ENCODE data around the gene OCRL.
"Not testable (repeated sequence)": the region's sequence is repeated elsewhere in the genome, so short reads cannot be mapped to it uniquely, and the experiment has no call there.

The OCRL gene

DNA sequence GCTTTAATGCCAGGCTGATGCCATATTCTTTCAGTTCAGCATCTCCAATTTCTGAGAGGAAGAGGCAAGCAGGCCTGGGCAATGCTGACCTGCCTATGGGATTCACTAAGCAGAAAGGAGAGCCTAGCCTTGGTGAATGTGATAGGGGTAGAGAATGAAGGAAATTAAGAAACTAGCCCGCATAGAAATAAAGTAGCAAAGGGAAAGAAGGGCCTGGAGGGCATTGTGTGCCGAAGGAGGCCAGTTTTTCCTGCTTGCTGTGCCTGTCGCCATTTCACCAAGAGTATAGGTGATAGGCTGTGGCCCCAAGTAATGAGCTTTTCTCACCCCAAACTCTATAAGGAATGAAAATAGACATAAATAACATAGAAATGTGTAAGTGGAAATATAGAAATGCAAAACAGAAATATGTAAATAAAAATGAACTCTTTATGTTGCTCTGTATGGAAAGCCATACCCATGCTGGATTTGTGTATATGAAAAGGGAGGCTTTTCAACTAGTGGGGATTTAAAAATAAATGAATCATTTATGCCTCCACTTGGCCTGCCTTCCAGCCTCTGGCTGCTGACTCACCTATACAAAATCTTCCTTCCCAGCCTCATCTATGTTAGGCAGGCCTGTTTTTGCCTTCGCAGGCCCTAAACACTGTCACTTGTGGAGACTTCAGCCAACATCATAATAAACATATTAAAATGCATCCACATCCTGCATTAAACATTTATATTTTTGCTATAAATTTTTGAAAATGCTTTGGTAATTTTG lies 5.1 kb upstream of the OCRL start:
- DNase-seq (ENCODE audit: low read depth in 2 of 3, low spot score in 1 of 3) = no peak

DNA sequence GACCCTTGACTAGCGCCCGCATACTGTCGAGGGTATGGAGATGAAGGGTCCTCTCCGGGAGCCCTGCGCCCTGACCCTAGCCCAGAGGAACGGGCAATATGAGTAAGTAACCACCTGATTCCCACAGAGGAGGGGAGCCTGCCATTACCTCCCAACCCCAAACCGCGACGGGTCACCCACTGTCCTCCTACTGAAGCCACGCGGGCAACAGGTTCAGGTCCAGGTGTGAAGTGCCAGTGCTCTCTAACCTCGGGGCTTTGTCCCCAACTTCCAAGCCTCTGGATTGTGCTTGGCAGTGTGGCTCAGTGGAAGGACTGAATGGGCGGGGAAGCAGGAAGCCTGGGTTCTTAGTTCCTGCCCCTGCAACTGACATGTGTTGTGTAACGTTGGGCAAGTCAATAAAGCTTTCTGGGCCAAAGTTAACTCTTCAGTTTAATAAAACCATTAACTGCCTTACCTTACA lies 694 bp downstream of the OCRL start:
- DNase-seq (ENCODE audit: low read depth in 2 of 3, low spot score in 1 of 3) = no peak

DNA sequence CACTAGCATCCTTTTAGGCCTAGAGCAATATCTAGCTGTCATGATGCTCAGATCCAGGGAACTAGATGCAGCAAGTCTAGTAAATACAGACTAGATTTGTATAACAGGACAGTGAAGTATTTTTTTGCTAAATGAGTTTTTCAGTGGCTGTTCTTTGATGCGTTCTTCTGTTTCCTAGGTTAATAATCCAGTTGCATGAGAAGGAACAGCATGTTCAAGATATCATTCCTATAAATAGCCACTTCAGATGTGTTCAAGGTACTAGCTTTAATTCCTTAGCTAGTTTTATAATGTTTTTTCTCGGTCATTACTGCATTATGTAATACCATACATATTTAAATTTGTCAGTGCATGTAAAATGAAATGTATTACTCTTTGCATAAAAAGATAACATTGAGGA lies 4.7 kb downstream of the OCRL start:
- DNase-seq (ENCODE audit: low read depth in 2 of 3, low spot score in 1 of 3) = no peak

DNA sequence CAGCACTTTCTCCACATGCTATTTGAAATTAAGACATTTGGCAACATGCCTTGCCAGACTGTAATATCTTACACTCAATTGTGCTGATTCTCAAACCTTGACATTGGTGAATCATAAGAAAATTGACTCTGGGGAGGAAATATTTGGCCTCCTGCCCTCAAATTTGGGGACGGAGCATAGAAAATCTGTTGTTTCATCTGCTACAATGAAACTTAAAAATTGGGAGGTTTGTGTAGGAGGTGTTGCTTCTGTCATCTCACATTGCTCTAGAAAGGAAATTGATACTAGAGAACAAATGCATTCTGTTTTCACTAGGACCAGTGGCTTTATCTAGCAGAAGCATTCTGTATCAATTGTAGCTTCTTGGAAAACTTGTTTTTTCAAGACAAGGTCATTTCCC lies 5.3 kb downstream of the OCRL start:
- no peak for DNase-seq (ENCODE audit: low read depth in 2 of 3, low spot score in 1 of 3)

DNA sequence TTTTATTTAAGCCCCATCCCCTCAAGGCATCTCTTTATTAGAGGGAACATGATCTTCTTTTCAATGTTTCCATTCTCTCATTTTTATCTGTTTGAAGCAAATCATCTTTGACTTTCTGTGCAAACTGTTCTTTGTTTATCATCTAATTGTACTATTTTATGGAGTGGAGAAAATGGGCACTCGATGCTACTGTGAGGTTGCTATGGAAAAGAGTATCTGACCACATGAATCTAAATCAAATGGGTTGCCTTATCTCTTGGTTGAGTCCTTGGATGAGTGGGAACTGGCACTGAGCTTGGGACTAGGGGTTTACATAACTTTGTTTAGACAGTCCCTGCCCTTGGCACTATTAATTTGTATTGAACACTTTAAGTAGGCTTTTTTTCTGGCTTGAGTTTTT lies 9.1 kb downstream of the OCRL start:
- DNase-seq (ENCODE audit: low read depth in 2 of 3, low spot score in 1 of 3) = no peak

DNA sequence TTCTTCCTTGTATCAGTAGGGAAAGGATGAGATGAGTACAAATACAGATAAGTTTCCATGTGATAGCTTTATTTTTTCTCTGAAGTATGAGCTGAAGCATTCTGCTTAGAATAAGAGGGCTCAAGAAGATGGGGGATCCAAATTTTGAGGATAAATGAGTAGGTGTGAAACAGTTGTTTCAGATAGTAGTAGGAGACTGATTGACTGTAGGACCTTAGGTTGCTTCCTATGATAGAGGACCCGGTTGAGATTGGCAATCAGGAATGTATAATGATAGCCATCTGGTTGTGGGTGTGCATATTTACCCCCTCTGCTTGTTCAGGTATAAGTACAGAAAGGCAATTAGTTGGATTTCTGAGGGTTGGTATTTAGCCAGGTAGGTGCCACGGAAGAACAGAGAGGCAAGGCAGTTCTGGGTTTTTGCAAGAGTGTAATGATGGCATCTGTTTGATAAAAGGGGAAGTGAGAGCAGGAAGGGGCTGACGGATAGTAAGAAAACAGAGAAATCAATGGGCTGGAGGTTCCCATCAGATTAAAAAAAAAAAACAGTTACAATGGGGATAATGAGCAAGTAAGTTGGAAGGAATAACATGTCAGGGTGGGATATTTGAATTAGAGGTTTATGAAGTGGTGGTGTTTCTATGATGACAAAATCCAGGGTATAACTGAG lies 13.7 kb downstream of the OCRL start:
- no peak for DNase-seq (ENCODE audit: low read depth in 2 of 3, low spot score in 1 of 3)

DNA sequence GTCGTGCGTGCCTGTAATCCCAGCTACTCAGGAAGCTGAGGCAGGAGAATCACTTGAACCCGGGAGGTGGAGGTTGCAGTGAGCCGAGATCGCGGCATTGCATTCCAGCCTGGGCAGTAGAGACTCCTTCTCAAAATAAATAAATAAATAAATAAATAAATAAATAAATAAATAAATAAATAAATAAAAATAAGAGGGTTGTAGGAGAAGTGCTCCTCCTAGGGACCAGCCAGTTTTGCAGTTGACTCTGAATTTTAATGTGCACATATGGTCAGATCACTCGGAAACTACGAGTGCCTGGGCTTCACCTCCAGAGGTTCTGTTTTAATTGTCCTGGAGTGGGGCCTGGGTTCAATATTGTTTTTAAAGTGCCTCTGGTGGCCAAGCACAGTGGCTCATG lies 14.8 kb downstream of the OCRL start:
- DNase-seq (ENCODE audit: low read depth in 2 of 3, low spot score in 1 of 3) = not testable (repeated sequence)

DNA sequence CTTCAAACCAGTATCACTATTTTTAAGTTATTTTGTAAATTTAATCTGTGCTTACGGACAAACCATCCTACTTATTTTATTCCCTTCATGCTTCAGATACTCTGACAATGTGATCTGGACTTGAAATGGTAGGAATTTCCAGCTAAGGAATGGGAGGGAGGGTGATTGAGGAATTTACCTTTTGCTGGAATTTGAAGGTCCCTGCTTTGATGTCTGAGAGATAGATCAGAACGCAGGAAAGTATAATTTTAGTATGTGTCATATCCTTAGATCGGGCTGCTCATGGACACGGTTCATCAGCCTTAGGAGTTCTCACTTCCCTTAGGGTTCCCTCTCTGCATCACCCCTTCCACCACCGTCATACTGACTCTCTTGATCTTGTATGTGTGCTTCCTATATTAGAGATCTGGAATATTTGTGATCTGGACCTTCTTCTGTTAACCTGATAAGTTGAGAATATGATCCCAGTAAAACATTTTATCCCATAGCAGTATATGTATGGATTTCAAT lies 16.8 kb downstream of the OCRL start:
- DNase-seq (ENCODE audit: low read depth in 2 of 3, low spot score in 1 of 3) = no peak

DNA sequence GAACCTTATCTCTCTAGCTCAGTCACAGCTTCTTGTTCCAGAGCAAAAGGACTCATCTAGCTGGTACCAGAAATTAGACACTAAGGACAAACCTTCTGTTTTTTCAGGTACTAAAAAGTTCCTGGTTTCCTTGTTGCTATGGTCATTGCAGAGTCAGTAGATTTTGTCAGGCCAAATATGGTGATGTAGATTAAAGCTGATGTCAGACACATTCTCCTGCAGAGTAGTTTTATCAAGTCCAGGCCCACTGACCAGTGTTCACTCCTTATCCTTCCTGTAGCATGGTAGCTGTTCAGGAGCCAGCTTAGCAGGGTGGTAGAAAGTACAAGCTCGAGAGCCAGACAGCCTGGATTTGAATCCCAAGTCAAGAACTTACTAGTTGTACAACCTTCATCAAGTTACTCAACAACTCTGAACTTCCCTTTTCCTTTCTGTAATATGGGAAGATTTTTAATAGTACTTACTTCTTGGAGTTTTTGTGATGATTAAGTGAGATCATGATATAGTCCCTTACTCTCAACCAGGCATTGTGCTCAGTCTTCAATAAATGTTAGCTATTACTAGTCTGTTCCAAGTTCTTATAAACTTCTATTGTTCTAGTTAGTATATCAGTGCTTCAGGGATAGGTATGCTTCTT lies 17.9 kb downstream of the OCRL start:
- no peak for DNase-seq (ENCODE audit: low read depth in 2 of 3, low spot score in 1 of 3)

DNA sequence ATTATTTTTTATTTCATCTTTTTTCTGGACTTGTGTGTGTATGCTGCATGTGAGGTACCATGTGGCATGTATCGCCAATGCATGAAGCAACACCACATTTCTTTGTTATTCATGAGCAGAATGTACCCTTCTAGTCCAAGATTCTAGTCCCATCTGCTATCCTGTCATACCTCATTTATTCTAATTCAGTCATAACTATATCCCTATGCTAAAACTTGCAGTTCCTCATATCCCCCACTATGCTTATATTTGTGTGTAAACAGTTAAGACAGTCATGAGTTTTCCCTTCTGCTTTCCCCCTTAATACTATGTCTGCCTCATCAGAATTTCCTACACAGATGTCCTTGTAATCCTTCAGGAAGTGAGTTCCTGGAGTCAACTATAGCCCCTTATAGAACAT lies 19.7 kb downstream of the OCRL start:
- DNase-seq (ENCODE audit: low read depth in 2 of 3, low spot score in 1 of 3) = no peak

DNA sequence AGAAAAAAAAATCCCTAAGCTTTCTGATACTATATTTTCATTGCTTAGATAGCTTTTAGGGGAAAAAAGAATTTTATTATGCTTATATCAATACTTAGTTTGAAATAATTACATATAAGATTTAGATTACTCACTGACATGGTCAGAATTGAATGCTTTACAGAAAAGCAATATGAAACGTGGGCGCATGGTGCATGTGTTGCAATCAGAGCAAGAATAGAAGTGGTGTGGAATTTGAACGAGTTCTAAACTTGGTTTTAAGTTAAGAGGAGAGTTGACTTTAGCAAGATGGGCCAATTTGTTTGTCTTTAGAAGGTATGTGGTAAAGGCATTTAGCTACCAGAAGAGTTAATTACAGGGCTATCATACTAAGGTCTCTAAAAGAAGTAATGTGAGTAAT lies 21.4 kb downstream of the OCRL start:
- no peak for DNase-seq (ENCODE audit: low read depth in 2 of 3, low spot score in 1 of 3)

DNA sequence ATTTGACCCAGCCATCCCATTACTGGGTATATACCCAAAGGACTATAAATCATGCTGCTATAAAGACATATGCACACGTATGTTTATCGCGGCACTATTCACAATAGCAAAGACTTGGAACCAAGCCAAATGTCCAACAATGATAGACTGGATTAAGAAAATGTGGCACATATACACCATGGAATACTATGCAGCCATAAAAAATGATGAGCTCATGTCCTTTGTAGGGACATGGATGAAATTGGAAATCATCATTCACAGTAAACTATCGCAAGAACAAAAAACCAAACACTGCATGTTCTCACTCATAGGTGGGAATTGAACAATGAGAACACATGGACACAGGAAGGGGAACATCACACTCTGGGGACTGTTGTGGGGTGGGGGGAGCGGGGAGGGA lies 24.3 kb downstream of the OCRL start:
- DNase-seq (ENCODE audit: low read depth in 2 of 3, low spot score in 1 of 3) = not testable (repeated sequence)

DNA sequence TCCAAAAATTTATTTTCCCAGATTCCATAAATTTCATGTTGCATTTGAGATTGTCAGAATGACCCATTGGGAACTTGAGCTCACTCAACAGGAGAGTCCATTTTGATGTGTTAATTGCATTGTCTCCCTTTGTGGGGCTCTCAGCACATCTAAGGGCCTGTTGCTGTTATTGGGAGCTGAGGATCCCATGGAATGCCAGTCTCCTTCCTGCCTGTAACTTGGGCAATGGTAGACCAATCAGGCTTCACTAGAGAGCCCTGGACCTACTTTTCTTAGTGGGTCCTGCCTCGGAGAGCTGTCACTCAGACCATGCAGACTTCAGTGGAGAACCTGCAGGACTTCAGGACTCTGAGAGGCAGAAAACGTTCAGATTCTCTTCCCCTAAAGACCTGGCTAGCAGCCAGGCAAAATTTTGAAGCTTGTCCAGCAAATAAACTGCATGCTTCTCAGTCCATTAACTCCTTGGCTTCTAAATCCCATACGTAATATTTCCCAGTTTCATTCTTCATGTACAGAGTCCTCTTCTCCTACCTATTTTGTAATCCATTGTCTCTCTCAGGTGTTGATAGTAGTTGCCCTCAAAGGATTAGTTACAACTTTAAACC lies 25.1 kb downstream of the OCRL start:
- DNase-seq (ENCODE audit: low read depth in 2 of 3, low spot score in 1 of 3) = no peak

DNA sequence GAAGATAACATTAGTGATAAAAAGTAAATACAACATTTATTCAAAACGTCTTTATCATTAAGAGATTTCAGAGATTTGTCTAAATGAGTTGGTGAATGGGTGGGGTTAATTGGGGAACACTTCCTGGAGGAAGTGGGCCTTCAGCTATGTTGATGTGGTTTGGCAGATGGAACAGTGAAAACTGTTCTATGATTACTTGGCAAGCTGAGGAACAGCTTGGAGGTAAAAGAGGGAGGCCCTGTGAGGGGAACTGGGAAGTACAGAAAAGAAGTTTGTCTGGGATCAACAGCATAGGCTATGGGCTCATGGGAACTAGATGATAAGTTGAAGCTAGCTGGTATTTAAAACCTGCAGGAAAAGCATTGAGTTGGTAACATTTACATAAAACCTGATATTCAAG lies 26.0 kb downstream of the OCRL start:
- DNase-seq (ENCODE audit: low read depth in 2 of 3, low spot score in 1 of 3) = no peak

DNA sequence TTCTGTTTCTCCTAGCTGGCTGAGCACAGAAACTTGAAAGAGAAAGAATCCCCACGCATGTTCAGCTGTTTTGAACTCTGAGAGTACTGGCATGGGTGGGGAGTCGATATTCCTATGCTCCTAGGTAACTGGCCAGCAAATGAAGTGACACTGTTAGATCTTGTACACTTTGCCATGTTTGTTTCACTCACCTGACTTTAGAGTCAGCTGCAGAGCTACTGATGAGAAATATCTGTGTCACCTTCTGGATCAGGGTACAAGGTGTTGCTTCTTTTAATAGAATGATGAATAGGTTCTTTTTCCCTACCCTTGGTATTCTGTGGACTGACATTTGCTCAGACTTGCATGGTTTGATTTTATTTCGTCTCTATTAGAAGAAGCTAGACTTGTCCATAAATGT lies 28.3 kb downstream of the OCRL start:
- DNase-seq (ENCODE audit: low read depth in 2 of 3, low spot score in 1 of 3) = no peak

DNA sequence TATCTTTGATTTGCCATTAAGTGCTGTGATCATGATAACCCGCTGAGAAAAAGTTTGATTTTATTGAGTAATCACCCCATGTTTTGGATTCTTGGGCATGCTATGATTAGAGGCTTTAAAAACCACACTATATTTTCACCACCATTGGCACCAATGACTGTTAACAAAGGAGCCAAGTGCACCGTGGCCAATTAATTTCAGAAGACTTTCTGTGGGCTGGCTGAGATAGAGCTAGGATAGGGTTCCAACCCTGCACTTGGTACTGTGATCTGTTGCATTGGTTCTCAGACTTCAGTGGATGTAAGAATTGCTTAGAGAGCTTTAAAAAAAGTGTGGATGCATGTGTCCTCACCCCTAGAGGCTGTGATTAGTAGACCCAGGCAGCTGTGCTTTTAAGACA lies 32.4 kb downstream of the OCRL start:
- DNase-seq (ENCODE audit: low read depth in 2 of 3, low spot score in 1 of 3) = no peak

DNA sequence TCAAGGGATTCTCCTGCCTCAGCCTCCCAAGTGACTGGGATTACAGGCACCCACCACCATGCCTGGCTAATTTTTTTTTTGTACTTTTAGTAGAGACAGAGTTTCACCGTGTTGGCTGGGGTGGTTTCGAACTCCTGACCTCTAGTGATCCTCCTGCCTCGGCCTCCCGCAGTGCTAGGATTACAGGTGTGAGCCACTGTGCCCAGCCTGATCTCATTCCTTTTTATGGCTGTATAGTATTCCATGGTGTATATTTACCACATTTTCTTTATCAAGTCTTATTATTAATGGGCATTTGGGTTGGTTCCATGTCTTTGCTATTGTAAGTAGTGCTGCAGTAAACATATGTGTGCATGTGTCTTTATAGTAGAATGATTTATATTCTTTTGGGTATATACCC lies 33.6 kb downstream of the OCRL start:
- not testable (repeated sequence) for DNase-seq (ENCODE audit: low read depth in 2 of 3, low spot score in 1 of 3)

DNA sequence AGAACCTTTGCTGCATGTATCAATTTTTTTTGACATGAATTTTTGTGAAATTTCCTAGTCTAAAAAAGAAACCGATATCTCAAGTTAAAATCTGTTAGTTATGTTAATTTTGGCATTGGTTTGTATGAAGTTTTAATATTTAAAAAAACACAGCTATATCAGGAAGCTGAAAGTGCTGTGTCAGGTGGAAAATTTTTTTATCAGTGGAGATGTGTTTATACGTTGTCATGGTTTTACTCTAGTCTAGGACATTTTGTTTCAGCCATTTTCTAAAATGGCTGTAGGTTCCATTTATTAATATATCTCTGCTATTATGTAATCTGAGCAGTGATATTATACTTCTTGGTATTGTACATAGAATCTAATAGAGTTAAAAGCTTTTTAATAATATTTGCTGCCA lies 34.2 kb downstream of the OCRL start:
- no peak for DNase-seq (ENCODE audit: low read depth in 2 of 3, low spot score in 1 of 3)

DNA sequence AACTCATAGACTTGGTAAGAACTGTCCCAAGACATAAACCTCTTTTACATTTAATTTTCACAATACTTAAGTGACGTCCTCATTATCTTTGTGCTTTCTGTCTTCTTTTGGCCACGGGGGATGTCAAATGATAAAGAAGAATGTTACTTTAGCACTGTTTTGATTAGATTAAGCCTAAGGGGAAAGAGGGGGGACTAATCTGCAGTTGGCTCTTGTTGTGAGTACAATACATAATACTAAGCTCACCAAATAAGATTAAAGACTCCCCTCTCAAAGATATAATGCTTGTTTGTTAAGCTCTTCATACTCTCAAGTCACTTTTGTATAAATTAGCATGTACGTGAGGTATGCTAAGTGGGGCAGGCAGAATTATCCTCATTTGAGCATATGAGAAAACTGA lies 36.5 kb downstream of the OCRL start:
- DNase-seq (ENCODE audit: low read depth in 2 of 3, low spot score in 1 of 3) = no peak

DNA sequence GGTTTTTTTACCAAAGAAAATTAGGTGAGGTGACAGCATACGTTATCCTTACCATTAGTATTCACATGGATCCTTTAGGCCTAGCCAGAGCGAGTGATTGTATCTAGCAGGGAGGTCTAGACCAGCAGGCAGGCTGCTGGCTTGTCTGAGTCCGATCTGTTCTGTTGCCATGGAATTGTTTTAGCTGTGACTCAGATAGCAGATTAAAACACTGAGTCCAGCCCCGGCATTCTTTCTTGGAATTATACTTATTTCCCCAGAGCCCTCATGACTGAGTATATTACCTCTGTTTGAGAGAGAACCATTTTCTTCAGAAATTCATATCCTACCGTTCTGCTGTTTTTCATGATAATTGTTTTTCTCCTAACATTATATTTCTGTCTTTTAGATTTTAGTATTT lies 37.4 kb downstream of the OCRL start:
- no peak for DNase-seq (ENCODE audit: low read depth in 2 of 3, low spot score in 1 of 3)

DNA sequence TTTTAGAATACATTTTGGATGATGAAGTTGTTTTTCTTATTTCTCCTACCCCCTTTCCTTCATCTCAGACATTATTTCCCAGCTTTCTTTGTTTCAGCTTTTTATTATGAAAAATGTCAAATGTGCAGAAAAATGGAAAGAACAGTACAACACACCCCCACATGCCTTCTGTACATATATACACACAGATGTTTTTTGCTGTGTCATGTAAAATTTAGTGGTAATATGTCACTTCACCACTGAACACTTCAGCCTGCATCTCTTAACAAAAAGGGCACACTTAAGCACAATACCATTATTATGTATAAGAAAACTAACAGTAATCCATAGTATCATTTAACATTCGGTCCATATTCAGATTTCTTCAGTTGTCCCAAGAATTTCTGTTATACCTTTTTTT lies 37.8 kb downstream of the OCRL start:
- DNase-seq (ENCODE audit: low read depth in 2 of 3, low spot score in 1 of 3) = no peak

DNA sequence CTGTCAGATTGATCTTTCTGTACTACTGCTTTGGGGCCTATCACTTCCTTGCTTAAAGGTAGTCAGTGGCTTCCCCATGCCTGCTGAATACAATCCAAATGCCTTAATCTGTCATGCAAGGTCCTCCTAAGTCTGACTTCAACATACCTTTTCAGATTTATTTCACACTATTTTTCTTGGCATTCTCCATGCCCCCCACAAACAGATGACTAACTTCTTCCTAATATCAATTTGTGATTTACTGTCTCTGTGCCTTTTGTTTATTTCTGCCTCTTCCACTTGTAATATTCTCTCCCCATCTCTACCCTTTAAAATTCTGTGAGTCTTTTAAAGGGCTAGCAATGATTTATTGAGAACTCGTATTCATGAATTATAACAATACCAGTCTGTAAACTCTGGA lies 41.8 kb downstream of the OCRL start:
- no peak for DNase-seq (ENCODE audit: low read depth in 2 of 3, low spot score in 1 of 3)
